K562 (cell line): ENCODE data around the gene FBXO15. TPM values are rescaled to one million over a fixed set of nuclear protein-coding genes. Genes with fewer than 3 reads are reported as not detected.

ENCODE experiments used
- ATAC-seq: fragments of 200-7000 bp; cut with Tn5 transposase; 3 replicates; pipeline ENCODE4 v1.9.1; 2020; ENCODE audit warnings: moderate library complexity
- BruUV-seq: library from RNA; stranded (reverse); fragments of 400-500 nt; replicated peaks from 2 replicates; lab custom pipeline; 2021; lab: Mats Ljungman, UMichigan
- CTCF ChIA-PET: fragments of 300-600 bp; formaldehyde crosslinking; extraction: SDS; loops from one replicate; lab custom pipeline; 2021; ENCODE audit warnings: low intra/inter-chr PET ratio; lab: Yijun Ruan, JAX
- POLR2A ChIA-PET: fragments of 300-600, 350-650 bp; sonication (Branson Sonifier 250); formaldehyde crosslinking; extraction: SDS; loops from one replicate; lab custom pipeline; 2021; ENCODE audit warnings: antibody characterized with exemption, inconsistent platforms; lab: Yijun Ruan, JAX
- DNase-seq, 4 experiments: peaks; one replicate each; pipeline versions ENCODE4 v3.0.0 to v3.0.0-alpha.2; 2011 to 2018; ENCODE audit warnings: low spot score in 3 of 4, mixed read lengths in 3 of 4; ENCODE audit errors: extremely low read depth in 1 of 4
- FAIRE-seq: peaks from 2 replicates; lab custom pipeline; 2011; peaks lifted over from hg19 to GRCh38; lab: Jason Lieb, UNC
- H2AFZ ChIP-seq: 2 replicates; pipeline ENCODE4 v1.6.0; 2011; ENCODE audit warnings: low read depth, low read length, control low read depth, inconsistent platforms
- H3K27ac ChIP-seq: fragments of 200-600 bp; 3 replicates; pipeline ENCODE4 v1.8.0; 2011; ENCODE audit warnings: low read depth, mild to moderate bottlenecking, control low read depth, inconsistent platforms, low read length, moderate library complexity, mixed read lengths; ENCODE audit errors: extremely low read depth
- H3K27me3 ChIP-seq, 2 experiments: fragments of 300-600 bp in 1 of 2; 2 replicates in 1 of 2; 3 replicates in 1 of 2; pipeline versions ENCODE4 v1.6.0 to v1.8.0; 2011; ENCODE audit warnings: inconsistent platforms in 2 of 2, low read length in 2 of 2, mild to moderate bottlenecking in 1 of 2, mixed read lengths in 1 of 2, moderate library complexity in 1 of 2; ENCODE audit not compliant: control insufficient read depth in 2 of 2, insufficient read depth in 2 of 2
- H3K36me3 ChIP-seq: fragments of 300-600 bp; 3 replicates; pipeline ENCODE4 v1.8.0; 2011; ENCODE audit warnings: mild to moderate bottlenecking, low read length, inconsistent platforms; ENCODE audit not compliant: control insufficient read depth, insufficient read depth
- H3K4me1 ChIP-seq, 2 experiments: fragments of 200-600 bp in 1 of 2; replicated peaks in 1 of 2; 2 replicates in 1 of 2; 3 replicates in 1 of 2; pipeline versions ENCODE4 v1.5.1 to v1.8.0; 2011; ENCODE audit warnings: inconsistent platforms in 2 of 2, low read length in 2 of 2, mild to moderate bottlenecking in 1 of 2, mixed read lengths in 1 of 2, moderate library complexity in 1 of 2; ENCODE audit not compliant: control insufficient read depth in 2 of 2, insufficient read depth in 2 of 2
- H3K4me2 ChIP-seq: 2 replicates; pipeline ENCODE4 v1.6.1; 2011; ENCODE audit warnings: low read length, control low read depth, inconsistent platforms, mixed read lengths; ENCODE audit not compliant: insufficient read depth
- H3K4me3 ChIP-seq: fragments of 200-600 bp; sonication (generic), shearing (Covaris generic); 2 replicates; pipeline ENCODE4 v1.5.1; 2016; ENCODE audit warnings: control low read depth, inconsistent platforms
- H3K79me2 ChIP-seq: fragments of 200-600 bp; 3 replicates; pipeline ENCODE4 v1.8.0; 2011; ENCODE audit warnings: low read length, inconsistent platforms; ENCODE audit not compliant: control insufficient read depth, insufficient read depth
- H3K9ac ChIP-seq, 2 experiments: 2 replicates each; pipeline versions ENCODE4 v1.6.0 to v1.6.1; 2011; ENCODE audit warnings: low read depth in 2 of 2, low read length in 2 of 2, control low read depth in 1 of 2, inconsistent platforms in 1 of 2, mild to moderate bottlenecking in 1 of 2, mixed read lengths in 1 of 2; ENCODE audit not compliant: insufficient read depth in 1 of 2
- H3K9me1 ChIP-seq: one replicate; pipeline ENCODE4 v1.6.0; 2011; ENCODE audit warnings: inconsistent platforms, mild to moderate bottlenecking, low read length, moderate library complexity; ENCODE audit not compliant: control insufficient read depth, insufficient read depth
- H3K9me3 ChIP-seq: replicated peaks from 2 replicates; pipeline ENCODE4 v1.5.1; 2011; ENCODE audit warnings: low read depth, low read length, inconsistent platforms; ENCODE audit not compliant: control insufficient read depth, insufficient read depth
- H4K20me1 ChIP-seq: replicated peaks from 2 replicates; pipeline ENCODE4 v1.6.1; 2011; ENCODE audit warnings: low read length, inconsistent platforms, mixed read lengths; ENCODE audit not compliant: control insufficient read depth, insufficient read depth
- BRD9 ChIP-seq: fragments of 450-650 bp; IDR thresholded peaks from 2 replicates; pipeline ENCODE4 v1.6.1; 2018; ENCODE audit warnings: low read depth; ENCODE audit not compliant: partially characterized antibody
- CHD2 ChIP-seq: IDR thresholded peaks from 2 replicates; pipeline ENCODE4 v1.6.1; 2011; ENCODE audit warnings: low read depth, low read length
- RBM15 ChIP-seq: fragments of 200-400 bp; formaldehyde crosslinking; IDR thresholded peaks from 2 replicates; pipeline ENCODE4 v1.6.1; 2018; ENCODE audit warnings: mild to moderate bottlenecking, low read length, moderate library complexity; ENCODE audit not compliant: insufficient read depth
- SIRT6 ChIP-seq: IDR thresholded peaks from one replicate; pipeline ENCODE4 v1.6.1; 2012; ENCODE audit warnings: low read depth, mild to moderate bottlenecking, control low read depth, inconsistent platforms, low read length, moderate library complexity
- WGBS: fragments of 100-300 bp; shearing (Covaris generic); methylation state at CpG from one replicate; pipeline ENCODE4 v1.1.6; 2016; ENCODE audit warnings: low coverage, mixed read lengths; ENCODE audit not compliant: insufficient coverage; ENCODE audit errors: missing lambda C conversion rate; 5-methylcytosine and 5-hydroxymethylcytosine counted together
- in situ Hi-C: fragments of 300-500 bp; cut with MboI; formaldehyde crosslinking; loops from 4 replicates; pipeline ENCODE4 v1.15.0; 2018; ENCODE audit warnings: inconsistent platforms, mixed read lengths
- intact Hi-C: fragments of 100-400 bp; cut with micrococcal nuclease; formaldehyde crosslinking; loops from 2 replicates; pipeline ENCODE4 v1.14.2; 2022
- polyA plus RNA-seq, 8 experiments: library from polyadenylated mRNA; depleted of rRNA in 4 of 8; stranded (reverse) in 5 of 8; unstranded in 3 of 8; fragments of >200 nt; fragmentation: Nextera tagmentation in 2 of 8; fragmentation: Illumina TruSeq in 1 of 8; extraction: Ambion mirVana in 2 of 8; extraction: Trizol in 1 of 8; gene quantifications; 2 replicates each; pipeline versions ENCODE4 v1.2.1 to v1.2.3, GENCODE V29; 2011 to 2014; ENCODE audit warnings: inconsistent platforms in 1 of 8, missing spikeins in 1 of 8
- total RNA-seq, 7 experiments: library from RNA; depleted of rRNA in 6 of 7; stranded (reverse); fragments of >200 nt in 6 of 7; fragmentation: Illumina TruSeq in 2 of 7; extraction: Trizol in 2 of 7; gene quantifications; 2 replicates each; pipeline versions ENCODE4 v1.2.1 to v1.2.3, GENCODE V29; 2011 to 2021; ENCODE audit warnings: low replicate concordance in 1 of 7
- TF ChIP-seq, protein P1 (sequence below): fragments of 200-800 bp; sonication (Bioruptor generic); IDR thresholded peaks from 2 replicates; pipeline ENCODE4 v1.6.1; 2017; ENCODE audit warnings: missing genetic modification characterization, missing compliant biosample characterization

The FBXO15 gene
- total and polyA plus RNA-seq, 9 of the 15 experiments (the other 6 are each of a cell fraction or from before 2014, with no cell fraction given) = 0.07 to 0.43 (median 0.27) TPM; not detected in 1

DNA sequence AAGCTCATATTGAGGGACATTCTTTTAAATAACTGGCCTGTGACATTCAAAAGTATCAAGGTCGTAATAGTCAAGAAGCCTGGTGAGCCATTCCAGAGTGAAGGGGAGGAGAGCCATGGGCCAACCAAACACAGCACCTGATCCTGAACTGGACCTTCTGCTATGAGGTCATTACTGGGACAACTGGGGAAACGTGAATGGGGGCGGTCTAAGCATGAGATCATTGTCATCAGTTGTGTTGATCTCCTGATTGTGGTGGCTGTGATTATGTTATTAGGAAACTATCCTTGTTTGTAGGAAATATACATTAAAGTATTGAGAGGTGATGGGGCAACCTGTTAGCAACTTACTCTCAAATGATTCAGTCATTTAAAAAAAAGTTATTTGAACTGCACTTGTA lies 79.3 kb downstream of the FBXO15 start (continued):
- TF ChIP-seq, protein P1, sequence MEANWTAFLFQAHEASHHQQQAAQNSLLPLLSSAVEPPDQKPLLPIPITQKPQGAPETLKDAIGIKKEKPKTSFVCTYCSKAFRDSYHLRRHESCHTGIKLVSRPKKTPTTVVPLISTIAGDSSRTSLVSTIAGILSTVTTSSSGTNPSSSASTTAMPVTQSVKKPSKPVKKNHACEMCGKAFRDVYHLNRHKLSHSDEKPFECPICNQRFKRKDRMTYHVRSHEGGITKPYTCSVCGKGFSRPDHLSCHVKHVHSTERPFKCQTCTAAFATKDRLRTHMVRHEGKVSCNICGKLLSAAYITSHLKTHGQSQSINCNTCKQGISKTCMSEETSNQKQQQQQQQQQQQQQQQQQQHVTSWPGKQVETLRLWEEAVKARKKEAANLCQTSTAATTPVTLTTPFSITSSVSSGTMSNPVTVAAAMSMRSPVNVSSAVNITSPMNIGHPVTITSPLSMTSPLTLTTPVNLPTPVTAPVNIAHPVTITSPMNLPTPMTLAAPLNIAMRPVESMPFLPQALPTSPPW = no peak
- TF ChIP-seq SIRT6 = no peak
- TF ChIP-seq RBM15 = no peak
- TF ChIP-seq, all 486 proteins: peak for 0

DNA sequence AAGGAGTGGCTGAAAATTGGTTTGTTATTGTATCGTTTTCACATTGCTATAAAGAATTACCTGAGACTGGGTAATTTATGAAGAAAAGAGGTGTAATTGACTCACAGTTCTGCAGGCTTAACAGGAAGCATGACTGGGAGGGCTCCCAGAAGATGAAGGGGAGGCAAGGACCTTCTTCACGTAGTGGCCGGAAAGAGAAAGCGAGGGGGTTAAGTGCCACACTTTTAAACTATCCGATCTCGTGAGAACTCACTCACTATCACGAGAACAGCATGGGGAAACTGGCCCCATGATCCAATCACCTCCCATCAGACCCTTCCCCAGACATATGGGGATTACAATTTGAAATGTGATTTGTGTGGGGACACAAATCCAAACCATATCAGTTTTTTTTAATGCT lies 81.6 kb downstream of the FBXO15 start:
- BruUV-seq = no TSS peak
- intact Hi-C loops (no loop called here), in situ Hi-C loops (no loop called here)
- Histone ChIP-seq H2AFZ (no peak overlapping the region), H3K4me1 (no peaks in the 10 kb centered on the region), H4K20me1 (no peaks in the 10 kb centered on the region), H3K9me3 (no peaks in the 10 kb centered on the region), H3K9ac (no peak overlapping the region), H3K9me1 (no peaks in the 10 kb centered on the region), H3K27ac (no peak overlapping the region), H3K79me2 (no peaks in the 10 kb centered on the region), H3K36me3 (no peaks in the 10 kb centered on the region), H3K4me3 (no peak overlapping the region), H3K4me2 (no peak overlapping the region), H3K27me3 (no peaks in the 10 kb centered on the region; a peak in 2 of 5 replicates)
- DNase-seq (no peak), ATAC-seq (no peak), FAIRE-seq (no peak)
- no peak for TF ChIP-seq BRD9
- TF ChIP-seq CHD2 = peak; percentile 80
- 2% methylated on average over 7 of the region's 7 CpGs for WGBS
- ChIA-PET POLR2A (interaction anchor here (0.6 kb wide), 1 partner anchor 41 kb away, joined by 3 read pairs; no protein-coding TSS in a partner anchor), CTCF (interaction anchor here (0.6 kb wide), 1 partner anchor 177 kb away, joined by 3 read pairs; no protein-coding TSS in a partner anchor)
